GM23338 (cell line): ENCODE measurements around the gene KLK7. TPM values are rescaled to one million over a fixed set of nuclear protein-coding genes. Genes with fewer than 3 reads are reported as not detected.

Source experiments
- ATAC-seq: fragments of 200-7000 bp; cut with Tn5 transposase; 3 replicates; pipeline ENCODE4 v1.9.1; 2020
- DNase-seq: peaks from one replicate; pipeline ENCODE4 v3.0.0-alpha.2; 2015; ENCODE audit warnings: low spot score
- H2AFZ ChIP-seq: fragments of 200-600 bp; sonication (generic); 2 replicates; pipeline ENCODE4 v1.8.0; 2016; ENCODE audit warnings: antibody characterized with exemption, mild to moderate bottlenecking, moderate library complexity
- H3F3A ChIP-seq: fragments of 200-600 bp; sonication (generic); replicated peaks from 2 replicates; pipeline ENCODE4 v1.8.0; 2017; ENCODE audit warnings: antibody characterized with exemption, mixed run types, low read depth
- H3K27ac ChIP-seq: fragments of 200-600 bp; sonication (generic); 2 replicates; pipeline ENCODE4 v1.6.1; 2016; ENCODE audit warnings: low read depth
- H3K27me3 ChIP-seq: fragments of 200-600 bp; sonication (generic); 2 replicates; pipeline ENCODE4 v1.8.0; 2016; ENCODE audit warnings: mild to moderate bottlenecking, mixed run types, moderate library complexity; ENCODE audit not compliant: insufficient read depth
- H3K36me3 ChIP-seq: fragments of 200-600 bp; sonication (generic); 2 replicates; pipeline ENCODE4 v1.8.0; 2016; ENCODE audit warnings: mild to moderate bottlenecking; ENCODE audit not compliant: insufficient read depth
- H3K4me1 ChIP-seq: fragments of 200-600 bp; sonication (generic); 2 replicates; pipeline ENCODE4 v1.8.0; 2016; ENCODE audit warnings: mild to moderate bottlenecking, moderate library complexity; ENCODE audit not compliant: insufficient read depth
- H3K4me2 ChIP-seq: fragments of 200-600 bp; sonication (generic); 2 replicates; pipeline ENCODE4 v1.7.1; 2017; ENCODE audit warnings: mixed run types
- H3K4me3 ChIP-seq: fragments of 200-600 bp; sonication (generic); 2 replicates; pipeline ENCODE4 v1.6.1; 2016; ENCODE audit warnings: mixed run types
- H3K79me2 ChIP-seq: fragments of 200-600 bp; sonication (generic); replicated peaks from 2 replicates; pipeline ENCODE4 v1.8.0; 2017; ENCODE audit warnings: mild to moderate bottlenecking; ENCODE audit not compliant: insufficient read depth
- H3K9me2 ChIP-seq: fragments of 200-600 bp; sonication (generic); 2 replicates; pipeline ENCODE4 v1.8.0; 2017; ENCODE audit not compliant: insufficient read depth
- H4K20me1 ChIP-seq: fragments of 200-600 bp; sonication (generic); replicated peaks from 2 replicates; pipeline ENCODE4 v1.8.0; 2017; ENCODE audit warnings: mild to moderate bottlenecking; ENCODE audit not compliant: insufficient read depth
- H3K27ac Mint-ChIP-seq: 2 replicates; pipeline ENCODE4 v1.8.0; 2020; ENCODE audit warnings: inconsistent platforms, mild to moderate bottlenecking, moderate library complexity, mixed read lengths
- H3K27me3 Mint-ChIP-seq: 3 replicates; pipeline ENCODE4 v1.8.0; 2022; ENCODE audit warnings: low read depth, mild to moderate bottlenecking, moderate library complexity, mixed read lengths, inconsistent platforms; ENCODE audit not compliant: insufficient read depth, poor library complexity
- H3K36me3 Mint-ChIP-seq: 3 replicates; pipeline ENCODE4 v1.8.0; 2021; ENCODE audit warnings: low read depth, mild to moderate bottlenecking, inconsistent platforms, moderate library complexity, mixed read lengths
- H3K4me1 Mint-ChIP-seq: 3 replicates; pipeline ENCODE4 v1.8.0; 2020; ENCODE audit warnings: mild to moderate bottlenecking, inconsistent platforms, mixed read lengths
- H3K4me3 Mint-ChIP-seq: 3 replicates; pipeline ENCODE4 v1.8.0; 2021; ENCODE audit warnings: moderate library complexity, mild to moderate bottlenecking, inconsistent platforms, mixed read lengths
- H3K9me3 Mint-ChIP-seq: 3 replicates; pipeline ENCODE4 v1.8.0; 2020; ENCODE audit warnings: moderate library complexity, mild to moderate bottlenecking, inconsistent platforms, mixed read lengths
- EZH2phosphoT487 ChIP-seq: fragments of 200-600 bp; sonication (generic); IDR thresholded peaks from one replicate; pipeline ENCODE4 v1.8.1; 2018; ENCODE audit warnings: antibody characterized with exemption; ENCODE audit not compliant: unreplicated experiment
- NANOG ChIP-seq: IDR thresholded peaks from 2 replicates; pipeline ENCODE4 v1.6.1; 2016; ENCODE audit warnings: antibody characterized with exemption, borderline replicate concordance
- ZNF331 ChIP-seq: fragments of 250-450 bp; sonication (Bioruptor Pico); IDR thresholded peaks from 2 replicates; pipeline ENCODE4 v1.5.0; 2020; ENCODE audit warnings: low read depth, mild to moderate bottlenecking, moderate library complexity
- polyA plus RNA-seq: library from polyadenylated mRNA; unstranded; fragments of >200 nt; fragmentation: Nextera tagmentation; extraction: Ambion mirVana; gene quantifications from 2 replicates; pipeline ENCODE4 v1.2.1, GENCODE V29; 2016
- total RNA-seq: library from RNA; depleted of rRNA; stranded (reverse); fragments of >200 nt; shearing (Covaris generic); gene quantifications from 2 replicates; pipeline ENCODE4 v1.2.3, GENCODE V29; 2014
- TF ChIP-seq, protein P1 (sequence below): IDR thresholded peaks from 2 replicates; pipeline ENCODE4 v1.6.1; 2016; ENCODE audit warnings: antibody characterized with exemption
- TF ChIP-seq, protein P2 (sequence below): IDR thresholded peaks from one replicate; pipeline ENCODE4 v1.6.1; 2018; ENCODE audit warnings: antibody characterized with exemption; ENCODE audit not compliant: unreplicated experiment
- TF ChIP-seq, protein P3 (sequence below): fragments of 250-450 bp; sonication (Bioruptor Pico); IDR thresholded peaks from 2 replicates; pipeline ENCODE4 v1.5.0; 2020; ENCODE audit warnings: mild to moderate bottlenecking, moderate library complexity
- TF ChIP-seq, protein P4 (sequence below), 2 experiments: fragments of 200-600 bp in 1 of 2; sonication (generic) in 1 of 2; conservative IDR thresholded peaks; 2 replicates each; pipeline versions ENCODE4 v1.5.1 to v1.6.1; 2016 to 2017; ENCODE audit warnings: antibody characterized with exemption in 2 of 2, low read depth in 2 of 2, mild to moderate bottlenecking in 2 of 2, moderate library complexity in 1 of 2

KLK7 gene
- total and polyA plus RNA-seq, 2 experiments from 2014 or later = 1.1 to 1.4 TPM

DNA sequence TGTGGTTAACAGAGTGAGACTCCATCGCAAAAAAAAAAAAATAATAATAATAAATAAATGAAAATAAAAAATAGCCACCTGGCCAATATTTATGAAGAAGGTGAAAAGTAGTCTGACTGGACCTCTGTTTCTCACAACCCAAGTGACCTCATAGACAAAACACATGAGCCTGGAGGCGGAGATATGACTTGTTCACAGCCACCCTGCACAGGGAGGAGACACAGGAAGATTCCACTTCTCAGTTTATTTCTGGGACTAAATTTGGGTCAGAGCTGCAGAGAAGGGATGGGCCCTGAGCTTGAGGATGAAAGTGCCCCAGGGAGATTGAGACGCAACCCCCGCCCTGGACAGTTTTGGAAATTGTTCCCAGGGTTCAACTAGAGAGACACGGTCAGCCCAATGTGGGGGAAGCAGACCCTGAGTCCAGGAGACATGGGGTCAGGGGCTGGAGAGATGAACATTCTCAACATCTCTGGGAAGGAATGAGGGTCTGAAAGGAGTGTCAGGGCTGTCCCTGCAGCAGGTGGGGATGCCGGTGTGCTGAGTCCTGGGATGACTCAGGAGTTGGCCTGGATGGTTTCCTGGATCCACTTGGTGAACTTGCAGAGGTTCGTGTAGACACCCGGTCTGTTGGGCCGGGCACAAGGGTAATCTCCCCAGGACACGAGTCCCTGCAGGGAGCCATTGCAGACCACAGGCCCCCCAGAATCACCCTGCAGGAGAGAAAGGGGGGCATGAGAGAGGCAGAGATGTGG lies 40.5 kb downstream of the KLK7 start:
- TF ChIP-seq, protein P1, sequence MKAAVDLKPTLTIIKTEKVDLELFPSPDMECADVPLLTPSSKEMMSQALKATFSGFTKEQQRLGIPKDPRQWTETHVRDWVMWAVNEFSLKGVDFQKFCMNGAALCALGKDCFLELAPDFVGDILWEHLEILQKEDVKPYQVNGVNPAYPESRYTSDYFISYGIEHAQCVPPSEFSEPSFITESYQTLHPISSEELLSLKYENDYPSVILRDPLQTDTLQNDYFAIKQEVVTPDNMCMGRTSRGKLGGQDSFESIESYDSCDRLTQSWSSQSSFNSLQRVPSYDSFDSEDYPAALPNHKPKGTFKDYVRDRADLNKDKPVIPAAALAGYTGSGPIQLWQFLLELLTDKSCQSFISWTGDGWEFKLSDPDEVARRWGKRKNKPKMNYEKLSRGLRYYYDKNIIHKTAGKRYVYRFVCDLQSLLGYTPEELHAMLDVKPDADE = no peak
- TF ChIP-seq, protein P2, sequence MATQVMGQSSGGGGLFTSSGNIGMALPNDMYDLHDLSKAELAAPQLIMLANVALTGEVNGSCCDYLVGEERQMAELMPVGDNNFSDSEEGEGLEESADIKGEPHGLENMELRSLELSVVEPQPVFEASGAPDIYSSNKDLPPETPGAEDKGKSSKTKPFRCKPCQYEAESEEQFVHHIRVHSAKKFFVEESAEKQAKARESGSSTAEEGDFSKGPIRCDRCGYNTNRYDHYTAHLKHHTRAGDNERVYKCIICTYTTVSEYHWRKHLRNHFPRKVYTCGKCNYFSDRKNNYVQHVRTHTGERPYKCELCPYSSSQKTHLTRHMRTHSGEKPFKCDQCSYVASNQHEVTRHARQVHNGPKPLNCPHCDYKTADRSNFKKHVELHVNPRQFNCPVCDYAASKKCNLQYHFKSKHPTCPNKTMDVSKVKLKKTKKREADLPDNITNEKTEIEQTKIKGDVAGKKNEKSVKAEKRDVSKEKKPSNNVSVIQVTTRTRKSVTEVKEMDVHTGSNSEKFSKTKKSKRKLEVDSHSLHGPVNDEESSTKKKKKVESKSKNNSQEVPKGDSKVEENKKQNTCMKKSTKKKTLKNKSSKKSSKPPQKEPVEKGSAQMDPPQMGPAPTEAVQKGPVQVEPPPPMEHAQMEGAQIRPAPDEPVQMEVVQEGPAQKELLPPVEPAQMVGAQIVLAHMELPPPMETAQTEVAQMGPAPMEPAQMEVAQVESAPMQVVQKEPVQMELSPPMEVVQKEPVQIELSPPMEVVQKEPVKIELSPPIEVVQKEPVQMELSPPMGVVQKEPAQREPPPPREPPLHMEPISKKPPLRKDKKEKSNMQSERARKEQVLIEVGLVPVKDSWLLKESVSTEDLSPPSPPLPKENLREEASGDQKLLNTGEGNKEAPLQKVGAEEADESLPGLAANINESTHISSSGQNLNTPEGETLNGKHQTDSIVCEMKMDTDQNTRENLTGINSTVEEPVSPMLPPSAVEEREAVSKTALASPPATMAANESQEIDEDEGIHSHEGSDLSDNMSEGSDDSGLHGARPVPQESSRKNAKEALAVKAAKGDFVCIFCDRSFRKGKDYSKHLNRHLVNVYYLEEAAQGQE = no peak
- TF ChIP-seq EZH2phosphoT487 = no peak
- peaks cover 48% of the 10 kb centered on the region for H3K9me3 Mint-ChIP-seq
- Histone ChIP-seq H3F3A (no peaks in the 10 kb centered on the region), H3K9me2 (0 out of 2 replicates have a peak, but pooled peaks cover 4% of the 10 kb centered on the region), H3K4me3 (no peak overlapping the region), H3K4me1 (no peaks in the 10 kb centered on the region), H3K27ac (no peak overlapping the region), H4K20me1 (no peaks in the 10 kb centered on the region), H3K4me2 (no peak overlapping the region), H3K36me3 (no peaks in the 10 kb centered on the region), H3K27me3 (no peaks in the 10 kb centered on the region), H2AFZ (no peak overlapping the region), H3K79me2 (no peaks in the 10 kb centered on the region)
- DNase-seq = no peak
- H3K36me3 Mint-ChIP-seq = peaks cover 3% of the 10 kb centered on the region; the same call in 2 of the 3 replicates
- H3K4me1 Mint-ChIP-seq = no peaks in the 10 kb centered on the region
- no peak overlapping the region for H3K27ac Mint-ChIP-seq
- ATAC-seq = no peak
- peaks cover 8% of the 10 kb centered on the region for H3K27me3 Mint-ChIP-seq
- H3K4me3 Mint-ChIP-seq = no peak overlapping the region

DNA sequence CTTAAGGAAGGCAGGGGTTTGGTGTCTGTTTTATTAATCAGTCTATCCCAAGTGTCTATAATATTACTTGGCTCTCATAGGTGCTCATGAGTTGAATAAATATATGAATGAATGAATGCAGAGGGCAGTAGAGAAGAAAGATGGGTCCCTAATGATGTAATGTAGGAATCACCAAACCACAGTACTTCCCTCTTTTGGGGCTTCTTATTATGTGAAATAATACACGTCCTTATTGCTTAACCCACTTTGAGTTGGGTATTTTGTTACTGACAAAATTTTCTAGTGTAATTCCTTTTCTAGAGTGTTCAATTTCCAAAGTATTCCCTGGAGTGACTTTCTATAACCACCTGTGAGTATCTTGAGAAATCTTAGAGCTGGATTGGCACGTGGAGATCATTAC lies 44.1 kb downstream of the KLK7 start:
- Mint-ChIP-seq H3K4me3 (no peak overlapping the region), H3K36me3 (peaks cover 3% of the 10 kb centered on the region; the same call in 2 of the 3 replicates), H3K9me3 (peaks cover 36% of the 10 kb centered on the region), H3K27me3 (peaks cover 8% of the 10 kb centered on the region), H3K27ac (no peak overlapping the region), H3K4me1 (no peaks in the 10 kb centered on the region)
- H3K4me3 ChIP-seq = no peak overlapping the region
- H3K27ac ChIP-seq = no peak overlapping the region
- DNase-seq (no peak), ATAC-seq (no peak)
- H3K4me2 ChIP-seq = no peak overlapping the region
- 0 out of 2 replicates have a peak, but pooled peaks cover 4% of the 10 kb centered on the region for H3K9me2 ChIP-seq
- no peaks in the 10 kb centered on the region for H3F3A ChIP-seq
- no peaks in the 10 kb centered on the region for H4K20me1 ChIP-seq
- H3K4me1 ChIP-seq = no peaks in the 10 kb centered on the region
- H3K27me3 ChIP-seq = no peaks in the 10 kb centered on the region
- no peak overlapping the region for H2AFZ ChIP-seq
- no peaks in the 10 kb centered on the region for H3K79me2 ChIP-seq
- H3K36me3 ChIP-seq = no peaks in the 10 kb centered on the region
- TF ChIP-seq NANOG (no peak), ZNF331 (no peak), EZH2phosphoT487 (no peak)
- TF ChIP-seq, protein P3, sequence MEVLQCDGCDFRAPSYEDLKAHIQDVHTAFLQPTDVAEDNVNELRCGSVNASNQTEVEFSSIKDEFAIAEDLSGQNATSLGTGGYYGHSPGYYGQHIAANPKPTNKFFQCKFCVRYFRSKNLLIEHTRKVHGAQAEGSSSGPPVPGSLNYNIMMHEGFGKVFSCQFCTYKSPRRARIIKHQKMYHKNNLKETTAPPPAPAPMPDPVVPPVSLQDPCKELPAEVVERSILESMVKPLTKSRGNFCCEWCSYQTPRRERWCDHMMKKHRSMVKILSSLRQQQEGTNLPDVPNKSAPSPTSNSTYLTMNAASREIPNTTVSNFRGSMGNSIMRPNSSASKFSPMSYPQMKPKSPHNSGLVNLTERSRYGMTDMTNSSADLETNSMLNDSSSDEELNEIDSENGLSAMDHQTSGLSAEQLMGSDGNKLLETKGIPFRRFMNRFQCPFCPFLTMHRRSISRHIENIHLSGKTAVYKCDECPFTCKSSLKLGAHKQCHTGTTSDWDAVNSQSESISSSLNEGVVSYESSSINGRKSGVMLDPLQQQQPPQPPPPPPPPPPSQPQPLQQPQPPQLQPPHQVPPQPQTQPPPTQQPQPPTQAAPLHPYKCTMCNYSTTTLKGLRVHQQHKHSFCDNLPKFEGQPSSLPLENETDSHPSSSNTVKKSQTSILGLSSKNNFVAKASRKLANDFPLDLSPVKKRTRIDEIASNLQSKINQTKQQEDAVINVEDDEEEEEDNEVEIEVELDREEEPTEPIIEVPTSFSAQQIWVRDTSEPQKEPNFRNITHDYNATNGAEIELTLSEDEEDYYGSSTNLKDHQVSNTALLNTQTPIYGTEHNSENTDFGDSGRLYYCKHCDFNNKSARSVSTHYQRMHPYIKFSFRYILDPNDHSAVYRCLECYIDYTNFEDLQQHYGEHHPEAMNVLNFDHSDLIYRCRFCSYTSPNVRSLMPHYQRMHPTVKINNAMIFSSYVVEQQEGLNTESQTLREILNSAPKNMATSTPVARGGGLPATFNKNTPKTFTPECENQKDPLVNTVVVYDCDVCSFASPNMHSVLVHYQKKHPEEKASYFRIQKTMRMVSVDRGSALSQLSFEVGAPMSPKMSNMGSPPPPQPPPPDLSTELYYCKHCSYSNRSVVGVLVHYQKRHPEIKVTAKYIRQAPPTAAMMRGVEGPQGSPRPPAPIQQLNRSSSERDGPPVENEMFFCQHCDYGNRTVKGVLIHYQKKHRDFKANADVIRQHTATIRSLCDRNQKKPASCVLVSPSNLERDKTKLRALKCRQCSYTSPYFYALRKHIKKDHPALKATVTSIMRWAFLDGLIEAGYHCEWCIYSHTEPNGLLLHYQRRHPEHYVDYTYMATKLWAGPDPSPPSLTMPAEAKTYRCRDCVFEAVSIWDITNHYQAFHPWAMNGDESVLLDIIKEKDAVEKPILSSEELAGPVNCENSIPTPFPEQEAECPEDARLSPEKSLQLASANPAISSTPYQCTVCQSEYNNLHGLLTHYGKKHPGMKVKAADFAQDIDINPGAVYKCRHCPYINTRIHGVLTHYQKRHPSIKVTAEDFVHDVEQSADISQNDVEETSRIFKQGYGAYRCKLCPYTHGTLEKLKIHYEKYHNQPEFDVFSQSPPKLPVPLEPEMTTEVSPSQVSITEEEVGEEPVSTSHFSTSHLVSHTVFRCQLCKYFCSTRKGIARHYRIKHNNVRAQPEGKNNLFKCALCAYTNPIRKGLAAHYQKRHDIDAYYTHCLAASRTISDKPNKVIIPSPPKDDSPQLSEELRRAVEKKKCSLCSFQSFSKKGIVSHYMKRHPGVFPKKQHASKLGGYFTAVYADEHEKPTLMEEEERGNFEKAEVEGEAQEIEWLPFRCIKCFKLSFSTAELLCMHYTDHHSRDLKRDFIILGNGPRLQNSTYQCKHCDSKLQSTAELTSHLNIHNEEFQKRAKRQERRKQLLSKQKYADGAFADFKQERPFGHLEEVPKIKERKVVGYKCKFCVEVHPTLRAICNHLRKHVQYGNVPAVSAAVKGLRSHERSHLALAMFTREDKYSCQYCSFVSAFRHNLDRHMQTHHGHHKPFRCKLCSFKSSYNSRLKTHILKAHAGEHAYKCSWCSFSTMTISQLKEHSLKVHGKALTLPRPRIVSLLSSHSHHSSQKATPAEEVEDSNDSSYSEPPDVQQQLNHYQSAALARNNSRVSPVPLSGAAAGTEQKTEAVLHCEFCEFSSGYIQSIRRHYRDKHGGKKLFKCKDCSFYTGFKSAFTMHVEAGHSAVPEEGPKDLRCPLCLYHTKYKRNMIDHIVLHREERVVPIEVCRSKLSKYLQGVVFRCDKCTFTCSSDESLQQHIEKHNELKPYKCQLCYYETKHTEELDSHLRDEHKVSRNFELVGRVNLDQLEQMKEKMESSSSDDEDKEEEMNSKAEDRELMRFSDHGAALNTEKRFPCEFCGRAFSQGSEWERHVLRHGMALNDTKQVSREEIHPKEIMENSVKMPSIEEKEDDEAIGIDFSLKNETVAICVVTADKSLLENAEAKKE = no peak
- TF ChIP-seq, protein P4, sequence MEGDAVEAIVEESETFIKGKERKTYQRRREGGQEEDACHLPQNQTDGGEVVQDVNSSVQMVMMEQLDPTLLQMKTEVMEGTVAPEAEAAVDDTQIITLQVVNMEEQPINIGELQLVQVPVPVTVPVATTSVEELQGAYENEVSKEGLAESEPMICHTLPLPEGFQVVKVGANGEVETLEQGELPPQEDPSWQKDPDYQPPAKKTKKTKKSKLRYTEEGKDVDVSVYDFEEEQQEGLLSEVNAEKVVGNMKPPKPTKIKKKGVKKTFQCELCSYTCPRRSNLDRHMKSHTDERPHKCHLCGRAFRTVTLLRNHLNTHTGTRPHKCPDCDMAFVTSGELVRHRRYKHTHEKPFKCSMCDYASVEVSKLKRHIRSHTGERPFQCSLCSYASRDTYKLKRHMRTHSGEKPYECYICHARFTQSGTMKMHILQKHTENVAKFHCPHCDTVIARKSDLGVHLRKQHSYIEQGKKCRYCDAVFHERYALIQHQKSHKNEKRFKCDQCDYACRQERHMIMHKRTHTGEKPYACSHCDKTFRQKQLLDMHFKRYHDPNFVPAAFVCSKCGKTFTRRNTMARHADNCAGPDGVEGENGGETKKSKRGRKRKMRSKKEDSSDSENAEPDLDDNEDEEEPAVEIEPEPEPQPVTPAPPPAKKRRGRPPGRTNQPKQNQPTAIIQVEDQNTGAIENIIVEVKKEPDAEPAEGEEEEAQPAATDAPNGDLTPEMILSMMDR (conservative IDR thresholded peaks at IDR 0.05; ENCODE audit: low read depth in 2 of 2) = no peak
